NCI-H146 treated with DMSO at 0.1 percent for 48 hours (cell line): Measurements from ENCODE around the gene C16orf82.
"Not testable (repeated sequence)": the region's sequence is repeated elsewhere in the genome, so short reads cannot be mapped to it uniquely, and the experiment has no call there.

ENCODE experiments used
- DNase-seq: peaks from one replicate; lab custom pipeline; 2025; ENCODE audit not compliant: unreplicated experiment; lab: John Stamatoyannopoulos, UW

C16orf82 gene

GRCh38 chr16:27086031-27086430, 19.3 kb downstream of the C16orf82 start:
- DNase-seq, result not testable (repeated sequence)

- no peak for DNase-seq
These were observed 21.5 kb downstream of the C16orf82 start for GRCh38 chr16:27088216-27088615.

- no peak for DNase-seq
These were observed 29.6 kb downstream of the C16orf82 start for GRCh38 chr16:27096375-27096774.

- no peak for DNase-seq
These were observed 31.1 kb downstream of the C16orf82 start for GRCh38 chr16:27097800-27098230.

- no peak for DNase-seq
These were observed 31.8 kb downstream of the C16orf82 start for GRCh38 chr16:27098366-27099049.

GRCh38 chr16:27102701-27103575, 36.2 kb downstream of the C16orf82 start:
- DNase-seq, result no peak

- no peak for DNase-seq
These were observed 37.2 kb downstream of the C16orf82 start for GRCh38 chr16:27103954-27104353.

GRCh38 chr16:27106305-27106704, 39.6 kb downstream of the C16orf82 start:
- no peak for DNase-seq

- DNase-seq, result no peak
These were observed 40.5 kb downstream of the C16orf82 start for GRCh38 chr16:27107185-27107592.

- no peak for DNase-seq
These were observed 41.5 kb downstream of the C16orf82 start for GRCh38 chr16:27108051-27108770.

GRCh38 chr16:27108826-27109665, 42.3 kb downstream of the C16orf82 start:
- no peak for DNase-seq

- peak; percentile 22 for DNase-seq
These were observed 43.2 kb downstream of the C16orf82 start for GRCh38 chr16:27109666-27110523.

GRCh38 chr16:27110524-27110896, 43.8 kb downstream of the C16orf82 start:
- DNase-seq, result no peak

GRCh38 chr16:27111486-27111885, 44.8 kb downstream of the C16orf82 start:
- DNase-seq, result no peak

- no peak for DNase-seq
These were observed 45.5 kb downstream of the C16orf82 start for GRCh38 chr16:27112093-27112811.

GRCh38 chr16:27113341-27113841, 46.7 kb downstream of the C16orf82 start:
- no peak for DNase-seq

- DNase-seq, result no peak
These were observed 47.3 kb downstream of the C16orf82 start for GRCh38 chr16:27114006-27114405.

GRCh38 chr16:27118526-27118925, 51.8 kb downstream of the C16orf82 start:
- DNase-seq, result no peak
